ENCODE measurements around the gene FHIT. TPM values are rescaled to one million over a fixed set of nuclear protein-coding genes. Genes with fewer than 3 reads are reported as not detected.
A peak's percentile ranks its signal among the peaks of the same experiment; 100 is the strongest.

FHIT gene
- total RNA-seq, 1 experiment from 2014 or later = 9.8 TPM

DNA sequence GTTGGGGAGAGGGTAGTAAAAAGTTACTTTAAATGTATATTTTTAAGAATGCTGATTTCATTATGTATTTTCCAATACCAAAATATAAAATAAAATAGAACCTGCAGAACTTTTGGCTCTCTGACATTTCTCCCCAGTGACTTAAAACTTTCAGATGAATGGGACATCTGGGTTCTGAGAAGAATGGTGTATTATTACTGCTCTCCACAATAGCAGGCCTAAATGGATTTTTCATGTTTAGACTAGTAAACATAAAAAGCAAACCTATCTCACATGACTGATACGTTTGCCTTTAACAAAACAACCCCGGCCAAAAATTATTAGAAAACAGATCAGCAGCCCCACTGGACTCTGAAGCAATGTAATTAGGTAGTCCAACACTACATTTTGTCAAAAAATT is 73.8 kb downstream of the FHIT start:
- Histone ChIP-seq H3K4me2 (no peak overlapping the region), H3K9me3 (ENCODE audit: insufficient read depth, low read depth) (no peaks in the 10 kb centered on the region), H2AFZ (no peak overlapping the region), H4K20me1 (ENCODE audit: insufficient read depth) (no peaks in the 10 kb centered on the region), H3K4me3 (no peak overlapping the region), H3K36me3 (ENCODE audit: low read depth) (no peaks in the 10 kb centered on the region), H3F3A (ENCODE audit: insufficient read depth, low read depth) (no peaks in the 10 kb centered on the region), H3K27ac (no peak overlapping the region), H3K79me2 (ENCODE audit: low read depth) (no peaks in the 10 kb centered on the region), H3K9me2 (ENCODE audit: insufficient read depth) (no peaks in the 10 kb centered on the region), H3K4me1 (replicated peaks; ENCODE audit: insufficient read depth) (no peaks in the 10 kb centered on the region), H3K27me3 (ENCODE audit: insufficient read depth, low read depth) (no peaks in the 10 kb centered on the region)
- no TSS peak for BruUV-seq (replicated peaks)
- CTCF ChIA-PET = no interaction called here
- no peak for DNase-seq
- intact Hi-C loops (cut with micrococcal nuclease; ENCODE audit: unreplicated experiment) = no loop called here
- TF ChIP-seq EZH2 (IDR thresholded peaks at IDR 0.05; ENCODE audit: low read depth) (no peak), CTCF (conservative IDR thresholded peaks at IDR 0.05) (no peak)
- POLR2A ChIA-PET (ENCODE audit: unreplicated experiment) = no interaction called here

DNA sequence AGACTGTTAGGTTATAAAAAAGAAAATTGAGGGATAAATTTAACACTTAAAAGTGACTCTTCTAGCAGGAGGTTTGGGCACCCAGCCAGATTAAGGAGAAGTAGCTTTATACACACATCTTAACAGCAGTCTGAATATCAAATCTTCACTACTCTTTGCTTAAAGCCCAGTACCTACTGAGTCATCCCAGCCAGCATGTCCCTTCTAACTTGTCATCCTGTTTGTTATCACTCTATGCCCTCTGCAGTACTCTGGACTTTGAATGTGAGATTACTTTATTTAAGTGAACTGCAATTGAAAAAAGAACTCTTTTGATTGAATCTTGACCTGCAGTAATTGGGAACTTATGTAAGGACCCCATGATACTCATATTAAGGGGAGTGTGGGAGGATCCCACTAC is 77.6 kb downstream of the FHIT start:
- no peaks in the 10 kb centered on the region for H3K79me2 ChIP-seq (ENCODE audit: low read depth)
- POLR2A ChIA-PET (ENCODE audit: unreplicated experiment) = no interaction called here
- no peaks in the 10 kb centered on the region for H3K36me3 ChIP-seq (ENCODE audit: low read depth)
- no peaks in the 10 kb centered on the region for H3K9me3 ChIP-seq (ENCODE audit: insufficient read depth, low read depth)
- no peaks in the 10 kb centered on the region for H3F3A ChIP-seq (ENCODE audit: insufficient read depth, low read depth)
- BruUV-seq (replicated peaks) = no TSS peak
- intact Hi-C loops (cut with micrococcal nuclease; ENCODE audit: unreplicated experiment) = no loop called here
- H3K4me3 ChIP-seq = no peak overlapping the region
- H3K27ac ChIP-seq = no peak overlapping the region
- H3K27me3 ChIP-seq (ENCODE audit: insufficient read depth, low read depth) = no peaks in the 10 kb centered on the region
- DNase-seq = no peak
- CTCF ChIA-PET = no interaction called here
- H2AFZ ChIP-seq = no peak overlapping the region
- no peaks in the 10 kb centered on the region for H3K9me2 ChIP-seq (ENCODE audit: insufficient read depth)
- H3K4me2 ChIP-seq = no peak overlapping the region
- TF ChIP-seq EZH2 (IDR thresholded peaks at IDR 0.05; ENCODE audit: low read depth) (no peak), CTCF (conservative IDR thresholded peaks at IDR 0.05) (no peak)
- H3K4me1 ChIP-seq (replicated peaks; ENCODE audit: insufficient read depth) = no peaks in the 10 kb centered on the region
- H4K20me1 ChIP-seq (ENCODE audit: insufficient read depth) = no peaks in the 10 kb centered on the region

- no peaks in the 10 kb centered on the region for H3F3A ChIP-seq (ENCODE audit: insufficient read depth, low read depth)
- no peaks in the 10 kb centered on the region for H4K20me1 ChIP-seq (ENCODE audit: insufficient read depth)
- H3K4me1 ChIP-seq (replicated peaks; ENCODE audit: insufficient read depth) = no peaks in the 10 kb centered on the region
- H3K36me3 ChIP-seq (ENCODE audit: low read depth) = no peaks in the 10 kb centered on the region
- no peak overlapping the region for H3K4me3 ChIP-seq
- H3K9me2 ChIP-seq (ENCODE audit: insufficient read depth) = no peaks in the 10 kb centered on the region
- DNase-seq = peak in 1 of 2 experiments; percentile 1
- no peak overlapping the region for H3K27ac ChIP-seq
- ChIA-PET CTCF (no interaction called here), POLR2A (ENCODE audit: unreplicated experiment) (no interaction called here)
- intact Hi-C loops (cut with micrococcal nuclease; ENCODE audit: unreplicated experiment) = no loop called here
- H2AFZ ChIP-seq = no peak overlapping the region
- no peak overlapping the region for H3K4me2 ChIP-seq
- no peaks in the 10 kb centered on the region for H3K9me3 ChIP-seq (ENCODE audit: insufficient read depth, low read depth)
- H3K27me3 ChIP-seq (ENCODE audit: insufficient read depth, low read depth) = no peaks in the 10 kb centered on the region
- BruUV-seq (replicated peaks) = no TSS peak
- H3K79me2 ChIP-seq (ENCODE audit: low read depth) = no peaks in the 10 kb centered on the region
- TF ChIP-seq EZH2 (IDR thresholded peaks at IDR 0.05; ENCODE audit: low read depth) (no peak), CTCF (conservative IDR thresholded peaks at IDR 0.05) (peak; percentile 30; the same call in 1 of the 2 replicates)
Observed at GRCh38 chr3:61172684-61173083, 78.6 kb downstream of the FHIT start.

Data from PC-9 (cell line).